OCI-LY1 (cell line): Measurements from ENCODE around the gene RMND5B.
"Not testable (repeated sequence)": the region's sequence is repeated elsewhere in the genome, so short reads cannot be mapped to it uniquely, and the experiment has no call there.

Experiments
- H2AFZ ChIP-seq: fragments of 200-600 bp; sonication (generic), shearing (Covaris generic); 2 replicates; pipeline ENCODE4 v1.6.0; 2014; ENCODE audit warnings: antibody characterized with exemption, mild to moderate bottlenecking, low read length
- H3F3A ChIP-seq: fragments of 200-600 bp; sonication (generic), shearing (Covaris generic); 2 replicates; pipeline ENCODE4 v1.6.0; 2014; ENCODE audit warnings: mild to moderate bottlenecking, antibody characterized with exemption, low read length, moderate library complexity; ENCODE audit not compliant: insufficient read depth
- H3K27ac ChIP-seq: fragments of 200-600 bp; sonication (generic); 2 replicates; pipeline ENCODE4 v1.5.1; 2014; ENCODE audit warnings: low read length, mixed run types, mild to moderate bottlenecking, low read depth; ENCODE audit not compliant: poor library complexity, severe bottlenecking
- H3K27me3 ChIP-seq: fragments of 200-600 bp; sonication (generic); 2 replicates; pipeline ENCODE4 v1.6.0; 2014; ENCODE audit warnings: antibody characterized with exemption, mild to moderate bottlenecking, low read length, moderate library complexity; ENCODE audit not compliant: insufficient read depth
- H3K36me3 ChIP-seq: fragments of 200-600 bp; sonication (generic); 2 replicates; pipeline ENCODE4 v1.6.1; 2014; ENCODE audit warnings: mild to moderate bottlenecking, antibody characterized with exemption, low read length, moderate library complexity, mixed read lengths; ENCODE audit not compliant: insufficient read depth
- H3K4me1 ChIP-seq: fragments of 200-600 bp; sonication (generic); 2 replicates; pipeline ENCODE4 v1.5.1; 2014; ENCODE audit warnings: mild to moderate bottlenecking, low read length, moderate library complexity; ENCODE audit not compliant: insufficient read depth, severe bottlenecking
- H3K4me2 ChIP-seq: fragments of 200-600 bp; sonication (generic), shearing (Covaris generic); 2 replicates; pipeline ENCODE4 v1.6.1; 2014; ENCODE audit warnings: low read length
- H3K4me3 ChIP-seq: fragments of 200-600 bp; sonication (generic); 2 replicates; pipeline ENCODE4 v1.5.1; 2014; ENCODE audit warnings: low read length, low read depth, mild to moderate bottlenecking, mixed read lengths; ENCODE audit not compliant: poor library complexity, severe bottlenecking
- H3K79me2 ChIP-seq: fragments of 200-600 bp; shearing (Covaris generic); 2 replicates; pipeline ENCODE4 v1.6.1; 2016; ENCODE audit warnings: mixed run types, low read length, mixed read lengths; ENCODE audit not compliant: insufficient read depth
- H3K9ac ChIP-seq: fragments of 200-600 bp; sonication (generic), shearing (Covaris generic); 2 replicates; pipeline ENCODE4 v1.6.1; 2014; ENCODE audit warnings: mild to moderate bottlenecking, low read length, mixed read lengths
- H3K9me2 ChIP-seq: fragments of 200-600 bp; sonication (generic), shearing (Covaris generic); 2 replicates; pipeline ENCODE4 v1.6.1; 2014; ENCODE audit warnings: low read depth, mild to moderate bottlenecking, low read length, mixed read lengths
- H3K9me3 ChIP-seq: fragments of 200-600 bp; shearing (Covaris generic); 2 replicates; pipeline ENCODE4 v1.6.1; 2014; ENCODE audit warnings: low read length, mixed read lengths
- H4K20me1 ChIP-seq: fragments of 200-600 bp; sonication (generic), shearing (Covaris generic); 2 replicates; pipeline ENCODE4 v1.6.0; 2016; ENCODE audit warnings: mild to moderate bottlenecking, low read length; ENCODE audit not compliant: insufficient read depth
- CTCF ChIP-seq: fragments of 200-600 bp; sonication (generic), shearing (Covaris generic); IDR thresholded peaks from 2 replicates; pipeline ENCODE4 v1.5.1; 2017; ENCODE audit warnings: mild to moderate bottlenecking, antibody characterized with exemption, low read length, moderate library complexity, mixed read lengths
- EZH2 ChIP-seq: fragments of 200-600 bp; sonication (generic), shearing (Covaris generic); IDR thresholded peaks from 2 replicates; pipeline ENCODE4 v1.8.0; 2017; ENCODE audit warnings: borderline replicate concordance, mixed run types, mild to moderate bottlenecking, antibody characterized with exemption, low read length, moderate library complexity, mixed read lengths

Gene RMND5B

GRCh38 chr5:178126556-178126955 lies 4.3 kb upstream of the RMND5B start:
- Histone ChIP-seq H3K4me2 (no peak overlapping the region), H3K9me2 (no peaks in the 10 kb centered on the region), H3K27me3 (no peaks in the 10 kb centered on the region), H3K4me1 (peaks cover 28% of the 10 kb centered on the region), H3K27ac (no peak overlapping the region), H3K9ac (no peak overlapping the region), H2AFZ (no peak overlapping the region), H3K36me3 (peaks cover 16% of the 10 kb centered on the region; the same call in 1 of the 2 replicates), H4K20me1 (no peaks in the 10 kb centered on the region), H3K79me2 (peaks cover 6% of the 10 kb centered on the region; the same call in 1 of the 2 replicates), H3F3A (no peaks in the 10 kb centered on the region), H3K9me3 (no peaks in the 10 kb centered on the region), H3K4me3 (no peak overlapping the region)
- TF ChIP-seq EZH2, result no peak

GRCh38 chr5:178127300-178128009 lies 3.4 kb upstream of the RMND5B start:
- not testable (repeated sequence) for H3K9ac ChIP-seq, H3K9me3 ChIP-seq, H3K27ac ChIP-seq, H3K9me2 ChIP-seq, H3K36me3 ChIP-seq, H3K4me2 ChIP-seq, H3K4me3 ChIP-seq, H3K79me2 ChIP-seq, H4K20me1 ChIP-seq, H3K27me3 ChIP-seq, H3F3A ChIP-seq, H2AFZ ChIP-seq
- peaks cover 28% of the 10 kb centered on the region for H3K4me1 ChIP-seq

GRCh38 chr5:178129296-178129695 lies 1.5 kb upstream of the RMND5B start:
- no peak overlapping the region for H3K4me2 ChIP-seq
- peaks cover 10% of the 10 kb centered on the region; the same call in 1 of the 2 replicates for H3K79me2 ChIP-seq
- no peak overlapping the region for H3K27ac ChIP-seq
- H4K20me1 ChIP-seq, result no peaks in the 10 kb centered on the region
- H3K4me1 ChIP-seq, result peaks cover 17% of the 10 kb centered on the region
- H3K36me3 ChIP-seq, result peaks cover 11% of the 10 kb centered on the region; the same call in 1 of the 2 replicates
- no peaks in the 10 kb centered on the region for H3F3A ChIP-seq
- H3K9me3 ChIP-seq, result no peaks in the 10 kb centered on the region
- no peaks in the 10 kb centered on the region for H3K9me2 ChIP-seq
- no peak overlapping the region for H3K4me3 ChIP-seq
- no peak overlapping the region for H2AFZ ChIP-seq
- no peaks in the 10 kb centered on the region for H3K27me3 ChIP-seq
- TF ChIP-seq CTCF (no peak), EZH2 (no peak)
- H3K9ac ChIP-seq, result no peak overlapping the region

GRCh38 chr5:178130234-178130575 lies 609 bp upstream of the RMND5B start:
- not testable (repeated sequence) for H3K9me2 ChIP-seq, H2AFZ ChIP-seq, H3F3A ChIP-seq, H4K20me1 ChIP-seq, H3K9me3 ChIP-seq, H3K27me3 ChIP-seq
- H3K4me1 ChIP-seq, result peaks cover 17% of the 10 kb centered on the region
- peak overlapping the region; percentile 90 for H3K4me3 ChIP-seq
- peak overlapping the region; percentile 61 for H3K27ac ChIP-seq
- peaks cover 18% of the 10 kb centered on the region; the same call in 1 of the 2 replicates for H3K36me3 ChIP-seq
- H3K9ac ChIP-seq, result peak overlapping the region; percentile 97
- H3K4me2 ChIP-seq, result peak overlapping the region; percentile 78
- peaks cover 12% of the 10 kb centered on the region for H3K79me2 ChIP-seq
